Tibial artery (tissue), 4 donors: ENCODE data around the gene CASP8AP2.
"Not testable (repeated sequence)": the region's sequence is repeated elsewhere in the genome, so short reads cannot be mapped to it uniquely, and the experiment has no call there.

Experiments used
- DNase-seq, 2 donors: peaks; one replicate each; pipeline ENCODE4 v3.0.0-alpha.2; 2019
- H3K27ac ChIP-seq, 2 donors: fragments of 200-600 bp; sonication (generic) in 1 of 2; 1 replicate in 1 of 2; 2 replicates in 1 of 2; pipeline ENCODE4 v1.5.1; 2018 to 2019; ENCODE audit warnings: mild to moderate bottlenecking in 1 of 2
- H3K27me3 ChIP-seq, 2 donors: fragments of 200-600 bp; sonication (generic) in 1 of 2; one replicate each; pipeline versions ENCODE4 v1.5.1 to v1.6.0; 2016 to 2019
- H3K36me3 ChIP-seq, 3 donors: fragments of 200-600 bp; sonication (generic) in 2 of 3; one replicate each; pipeline ENCODE4 v1.5.1; 2016 to 2019; ENCODE audit warnings: mild to moderate bottlenecking in 2 of 3
- H3K4me1 ChIP-seq, 4 donors: fragments of 200-600 bp; sonication (generic) in 2 of 4; 1 replicate in 3 of 4; 2 replicates in 1 of 4; pipeline ENCODE4 v1.5.1; 2016 to 2019
- H3K4me3 ChIP-seq, 2 donors: fragments of 200-600 bp; sonication (generic) in 1 of 2; 1 replicate in 1 of 2; 2 replicates in 1 of 2; pipeline ENCODE4 v1.5.1; 2018 to 2019; ENCODE audit warnings: mild to moderate bottlenecking in 2 of 2
- H3K9me3 ChIP-seq, 3 donors: fragments of 200-600 bp; sonication (generic) in 1 of 3; one replicate each; pipeline ENCODE4 v1.5.1; 2016 to 2019
- intact Hi-C: fragments of 100-400 bp; cut with DNase I; formaldehyde crosslinking; loops from one replicate; pipeline ENCODE4 v1.15.0; 2023; ENCODE audit warnings: low total_unique reads
- TF ChIP-seq, protein P1 (sequence below), 2 experiments: fragments of 200-600 bp in 1 of 2; fragments of 450-650 bp in 1 of 2; IDR thresholded peaks; one replicate each; pipeline ENCODE4 v1.5.1; 2017 to 2019; ENCODE audit warnings: antibody characterized with exemption in 2 of 2, mild to moderate bottlenecking in 1 of 2, moderate library complexity in 1 of 2

The CASP8AP2 gene

DNA sequence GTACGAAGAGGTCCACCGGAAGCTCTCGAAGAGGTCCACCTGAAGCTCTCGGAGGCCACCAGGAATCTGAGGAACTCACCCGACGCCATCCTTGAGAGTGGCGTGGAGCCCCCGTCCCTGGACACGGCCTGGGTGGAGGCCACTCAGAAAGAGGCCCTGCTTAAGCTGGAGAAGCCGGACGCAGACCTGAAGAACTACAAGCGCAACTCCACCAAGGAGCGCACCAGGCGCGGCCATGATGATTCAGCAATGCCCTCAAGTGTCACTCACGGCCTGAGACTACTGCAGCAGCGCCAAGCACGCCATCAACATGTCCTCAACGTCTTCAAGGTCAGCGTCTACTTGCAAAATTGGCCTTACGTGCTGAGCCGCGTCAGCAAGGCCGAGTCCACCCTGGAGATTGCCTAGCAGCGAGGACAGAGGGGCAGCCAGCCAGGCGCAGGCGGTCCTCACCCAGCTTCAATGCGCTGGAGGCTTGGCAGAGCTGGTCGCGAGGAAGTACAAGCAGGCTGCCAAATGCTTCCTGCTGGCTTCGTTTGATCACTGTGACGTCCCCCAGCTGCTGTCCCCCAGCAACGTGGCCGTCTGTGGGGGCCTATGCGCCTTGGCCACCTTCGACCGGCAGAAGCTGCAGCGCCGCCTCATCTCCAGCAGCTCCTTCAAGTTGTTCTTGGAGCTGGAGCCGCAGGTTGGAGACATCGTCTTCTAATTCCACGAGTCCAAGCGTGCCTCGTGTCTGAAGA, 56.9 kb downstream of the CASP8AP2 start:
- Histone ChIP-seq H3K4me1 (no peaks in the 10 kb centered on the region), H3K36me3 (no peaks in the 10 kb centered on the region), H3K9me3 (no peaks in the 10 kb centered on the region), H3K4me3 (no peak overlapping the region), H3K27ac (no peak overlapping the region), H3K27me3 (peaks cover 0 to 13% of the 10 kb centered on the region in 2 donors)
- intact Hi-C loops, result no loop called here
- TF ChIP-seq, protein P1, sequence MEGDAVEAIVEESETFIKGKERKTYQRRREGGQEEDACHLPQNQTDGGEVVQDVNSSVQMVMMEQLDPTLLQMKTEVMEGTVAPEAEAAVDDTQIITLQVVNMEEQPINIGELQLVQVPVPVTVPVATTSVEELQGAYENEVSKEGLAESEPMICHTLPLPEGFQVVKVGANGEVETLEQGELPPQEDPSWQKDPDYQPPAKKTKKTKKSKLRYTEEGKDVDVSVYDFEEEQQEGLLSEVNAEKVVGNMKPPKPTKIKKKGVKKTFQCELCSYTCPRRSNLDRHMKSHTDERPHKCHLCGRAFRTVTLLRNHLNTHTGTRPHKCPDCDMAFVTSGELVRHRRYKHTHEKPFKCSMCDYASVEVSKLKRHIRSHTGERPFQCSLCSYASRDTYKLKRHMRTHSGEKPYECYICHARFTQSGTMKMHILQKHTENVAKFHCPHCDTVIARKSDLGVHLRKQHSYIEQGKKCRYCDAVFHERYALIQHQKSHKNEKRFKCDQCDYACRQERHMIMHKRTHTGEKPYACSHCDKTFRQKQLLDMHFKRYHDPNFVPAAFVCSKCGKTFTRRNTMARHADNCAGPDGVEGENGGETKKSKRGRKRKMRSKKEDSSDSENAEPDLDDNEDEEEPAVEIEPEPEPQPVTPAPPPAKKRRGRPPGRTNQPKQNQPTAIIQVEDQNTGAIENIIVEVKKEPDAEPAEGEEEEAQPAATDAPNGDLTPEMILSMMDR (IDR thresholded peaks at IDR 0.05), result no peak
- DNase-seq, result no peak

DNA sequence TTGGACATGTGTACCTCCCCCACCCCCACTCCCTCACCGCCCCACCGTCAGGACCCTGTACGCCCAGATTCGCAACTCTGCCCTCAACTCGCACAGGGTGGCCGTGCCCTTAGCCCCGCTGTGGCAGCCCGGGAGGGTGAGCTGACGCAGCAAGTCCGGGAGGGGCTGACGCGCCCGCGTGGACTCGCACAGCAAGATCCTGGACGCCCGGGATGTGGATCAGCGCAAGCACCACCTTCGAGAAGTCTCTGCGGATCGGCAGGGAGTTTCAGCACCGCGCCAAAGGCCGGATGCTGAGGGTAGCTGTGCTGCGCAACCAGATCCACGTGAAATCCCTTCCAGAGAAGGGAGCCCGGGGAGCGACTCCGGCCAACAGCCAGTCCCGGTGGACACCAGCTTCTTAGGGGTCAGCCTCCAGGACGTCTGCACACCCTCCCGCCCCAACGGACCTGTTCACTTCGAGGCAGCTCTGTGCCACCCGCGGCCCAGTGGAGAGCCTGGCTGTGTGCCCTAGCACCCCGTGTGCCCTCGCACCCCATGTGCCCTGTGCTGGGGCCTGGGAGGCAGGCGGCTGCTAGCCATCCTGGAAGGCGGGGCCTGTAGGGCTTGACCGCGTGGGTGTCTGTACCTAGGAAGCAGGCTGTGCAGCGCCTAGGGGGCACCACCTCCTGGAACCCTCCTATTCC, 57.9 kb downstream of the CASP8AP2 start:
- intact Hi-C loops, result no loop called here
- H3K27ac ChIP-seq, result no peak overlapping the region
- no peaks in the 10 kb centered on the region for H3K4me1 ChIP-seq
- DNase-seq, result no peak
- TF ChIP-seq, protein P1 (IDR thresholded peaks at IDR 0.05), result no peak
- H3K27me3 ChIP-seq, result peaks cover 0 to 19% of the 10 kb centered on the region in 2 donors
- H3K9me3 ChIP-seq, result no peaks in the 10 kb centered on the region
- no peaks in the 10 kb centered on the region for H3K36me3 ChIP-seq
- no peak overlapping the region for H3K4me3 ChIP-seq

DNA sequence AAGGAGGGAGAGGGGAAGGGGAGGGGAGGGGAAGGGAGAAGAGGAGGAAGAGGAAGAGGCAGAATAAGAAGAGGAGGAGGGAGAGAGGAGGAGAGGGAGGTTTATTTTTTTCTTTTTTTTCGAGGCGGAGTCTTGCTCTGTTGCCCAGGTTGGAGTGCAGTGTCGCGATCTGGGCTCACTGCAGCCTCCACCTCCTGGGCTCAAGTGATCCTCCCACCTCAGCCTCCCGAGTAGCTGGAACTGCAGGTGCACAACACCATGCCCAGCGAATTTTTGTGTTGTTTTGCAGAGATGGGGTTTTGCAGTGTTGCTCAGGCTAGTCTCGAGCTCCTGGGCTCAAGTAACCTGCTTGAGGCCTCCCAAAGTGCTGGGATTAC, 58.4 kb downstream of the CASP8AP2 start:
- no peak overlapping the region for H3K4me3 ChIP-seq
- H3K27me3 ChIP-seq, result peaks cover 0 to 23% of the 10 kb centered on the region in 2 donors
- H3K27ac ChIP-seq, result no peak overlapping the region
- intact Hi-C loops, result no loop called here
- no peaks in the 10 kb centered on the region for H3K9me3 ChIP-seq
- H3K4me1 ChIP-seq, result no peaks in the 10 kb centered on the region
- TF ChIP-seq, protein P1 (IDR thresholded peaks at IDR 0.05), result no peak
- no peaks in the 10 kb centered on the region for H3K36me3 ChIP-seq
- no peak for DNase-seq

DNA sequence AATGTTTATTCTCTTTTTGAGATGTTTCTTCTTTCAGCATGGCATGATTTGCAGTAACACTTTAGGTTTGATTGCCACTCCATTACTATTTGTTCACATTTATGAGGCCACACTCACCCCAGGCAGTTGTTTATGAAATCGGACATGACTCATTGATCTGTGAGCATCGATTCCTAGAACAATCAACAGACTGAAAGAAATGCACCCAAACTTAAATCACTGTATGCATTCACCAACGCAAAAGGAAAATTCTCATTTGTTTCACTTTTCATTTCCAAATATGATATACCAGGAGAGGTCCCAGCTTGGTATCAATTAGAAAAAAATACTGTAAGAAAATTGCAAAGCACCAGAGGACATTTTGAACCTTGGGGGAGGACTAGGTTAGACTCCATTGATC, 59.2 kb downstream of the CASP8AP2 start:
- TF ChIP-seq, protein P1 (IDR thresholded peaks at IDR 0.05), result no peak
- no peaks in the 10 kb centered on the region for H3K36me3 ChIP-seq
- no peak overlapping the region for H3K4me3 ChIP-seq
- peaks cover 0 to 31% of the 10 kb centered on the region in 2 donors for H3K27me3 ChIP-seq
- intact Hi-C loops, result no loop called here
- no peak for DNase-seq
- H3K9me3 ChIP-seq, result no peaks in the 10 kb centered on the region
- no peaks in the 10 kb centered on the region for H3K4me1 ChIP-seq
- H3K27ac ChIP-seq, result no peak overlapping the region

DNA sequence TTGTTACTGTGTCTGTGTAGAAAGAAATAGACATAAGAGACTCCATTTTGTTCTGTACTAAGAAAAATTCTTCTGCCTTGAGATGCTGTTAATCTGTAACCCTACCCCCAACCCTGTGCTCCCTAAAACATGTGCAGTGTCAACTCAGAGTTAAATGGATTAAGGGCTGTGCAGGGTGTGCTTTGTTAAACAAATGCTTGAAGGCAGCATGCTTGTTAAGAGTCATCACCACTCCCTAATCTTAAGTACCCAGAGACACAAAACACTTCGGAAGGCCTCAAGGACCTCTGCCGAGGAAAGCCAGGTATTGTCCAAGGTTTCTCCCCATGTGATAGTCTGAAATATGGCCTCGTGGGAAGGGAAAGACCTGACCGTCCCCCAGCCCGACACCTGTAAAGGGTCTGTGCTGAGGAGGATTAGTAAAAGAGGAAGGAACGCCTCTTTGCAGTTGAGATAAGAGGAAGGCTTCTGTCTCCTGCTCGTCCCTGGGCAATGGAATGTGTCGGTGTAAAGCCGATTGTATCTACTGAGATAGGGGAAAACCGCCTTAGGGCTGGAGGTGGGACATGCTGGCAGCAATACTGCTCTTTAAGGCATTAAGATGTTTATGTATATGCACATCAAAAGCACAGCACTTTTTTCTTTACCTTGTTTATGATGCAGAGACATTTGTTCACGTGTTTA, 61.3 kb downstream of the CASP8AP2 start:
- H3K4me1 ChIP-seq, H3K36me3 ChIP-seq, H3K9me3 ChIP-seq, H3K27ac ChIP-seq, H3K4me3 ChIP-seq, intact Hi-C loops, DNase-seq: not testable (repeated sequence)
- H3K27me3 ChIP-seq, result peaks cover 0 to 31% of the 10 kb centered on the region in 2 donors

DNA sequence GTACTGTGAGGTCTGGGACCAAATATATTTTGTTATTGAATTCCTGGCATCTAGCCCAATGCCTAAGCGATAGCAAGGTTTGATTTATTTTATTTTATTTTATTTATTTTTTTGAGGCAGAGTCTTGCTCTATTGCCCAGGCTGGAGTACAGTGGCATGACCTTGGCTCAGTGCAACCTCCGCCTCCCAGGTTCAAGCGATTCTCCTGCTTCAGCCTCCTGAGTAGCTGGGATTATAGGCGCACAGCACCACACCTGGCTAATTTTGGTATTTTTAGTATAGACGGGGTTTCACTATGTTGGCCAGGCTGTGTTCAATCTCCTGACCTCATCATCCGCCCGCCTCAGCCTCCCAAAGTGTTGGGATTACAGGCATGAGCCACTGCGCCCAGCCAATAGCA, 62.9 kb downstream of the CASP8AP2 start:
- H3K4me3 ChIP-seq, H3K4me1 ChIP-seq, H3K36me3 ChIP-seq, DNase-seq, intact Hi-C loops, H3K27ac ChIP-seq, H3K9me3 ChIP-seq: not testable (repeated sequence)
- H3K27me3 ChIP-seq, result peaks cover 0 to 31% of the 10 kb centered on the region in 2 donors
